ENCODE measurements around the gene CCDC6.

CCDC6 gene

GRCh38 chr10:59873896-59874295 lies 32.5 kb downstream of the CCDC6 start:
- no peak for DNase-seq (ENCODE audit: low read depth, low spot score)
- H3K27me3 ChIP-seq (ENCODE audit: insufficient read depth, insufficient read length), result no peaks in the 10 kb centered on the region
- H3K4me1 ChIP-seq (ENCODE audit: insufficient read depth, insufficient read length), result no peaks in the 10 kb centered on the region
- no peak for TF ChIP-seq YY1 (IDR thresholded peaks at IDR 0.05; ENCODE audit: insufficient read depth, insufficient read length)
- no peak for TF ChIP-seq ZNF274 (IDR thresholded peaks at IDR 0.05; ENCODE audit: low read depth, low read length)
- no peak for TF ChIP-seq SUZ12 (IDR thresholded peaks at IDR 0.05; ENCODE audit: extremely low read depth, insufficient read depth, insufficient read length)
- no peak overlapping the region for H3K9ac ChIP-seq (ENCODE audit: insufficient read length, low read depth)
- no peak overlapping the region for H3K4me3 ChIP-seq (ENCODE audit: insufficient read length, low read depth)
- H3K36me3 ChIP-seq (ENCODE audit: insufficient read depth, insufficient read length, low read length), result no peaks in the 10 kb centered on the region
- no peaks in the 10 kb centered on the region for H3K9me3 ChIP-seq (ENCODE audit: insufficient read depth, low read length)

GRCh38 chr10:59872892-59873463 lies 33.4 kb downstream of the CCDC6 start:
- no peak for DNase-seq (ENCODE audit: low read depth, low spot score)
- H3K9me3 ChIP-seq (ENCODE audit: insufficient read depth, low read length), result no peaks in the 10 kb centered on the region
- H3K4me3 ChIP-seq (ENCODE audit: insufficient read length, low read depth), result no peak overlapping the region
- H3K4me1 ChIP-seq (ENCODE audit: insufficient read depth, insufficient read length), result no peaks in the 10 kb centered on the region
- TF ChIP-seq ZNF274 (IDR thresholded peaks at IDR 0.05; ENCODE audit: low read depth, low read length) (no peak), SUZ12 (IDR thresholded peaks at IDR 0.05; ENCODE audit: extremely low read depth, insufficient read depth, insufficient read length) (no peak), YY1 (IDR thresholded peaks at IDR 0.05; ENCODE audit: insufficient read depth, insufficient read length) (no peak)
- no peak overlapping the region for H3K9ac ChIP-seq (ENCODE audit: insufficient read length, low read depth)
- H3K27me3 ChIP-seq (ENCODE audit: insufficient read depth, insufficient read length), result no peaks in the 10 kb centered on the region
- H3K36me3 ChIP-seq (ENCODE audit: insufficient read depth, insufficient read length, low read length), result no peaks in the 10 kb centered on the region

GRCh38 chr10:59870152-59870551 lies 36.2 kb downstream of the CCDC6 start:
- H3K27me3 ChIP-seq (ENCODE audit: insufficient read depth, insufficient read length), result no peaks in the 10 kb centered on the region
- H3K4me1 ChIP-seq (ENCODE audit: insufficient read depth, insufficient read length), result no peaks in the 10 kb centered on the region
- no peak for DNase-seq (ENCODE audit: low read depth, low spot score)
- no peaks in the 10 kb centered on the region for H3K9me3 ChIP-seq (ENCODE audit: insufficient read depth, low read length)
- H3K36me3 ChIP-seq (ENCODE audit: insufficient read depth, insufficient read length, low read length), result no peaks in the 10 kb centered on the region
- H3K9ac ChIP-seq (ENCODE audit: insufficient read length, low read depth), result no peak overlapping the region
- no peak for TF ChIP-seq ZNF274 (IDR thresholded peaks at IDR 0.05; ENCODE audit: low read depth, low read length)
- no peak for TF ChIP-seq SUZ12 (IDR thresholded peaks at IDR 0.05; ENCODE audit: extremely low read depth, insufficient read depth, insufficient read length)
- TF ChIP-seq YY1 (IDR thresholded peaks at IDR 0.05; ENCODE audit: insufficient read depth, insufficient read length), result no peak
- H3K4me3 ChIP-seq (ENCODE audit: insufficient read length, low read depth), result no peak overlapping the region

- H3K9me3 ChIP-seq (ENCODE audit: insufficient read depth, low read length), result no peaks in the 10 kb centered on the region
- no peak for DNase-seq (ENCODE audit: low read depth, low spot score)
- no peaks in the 10 kb centered on the region for H3K36me3 ChIP-seq (ENCODE audit: insufficient read depth, insufficient read length, low read length)
- H3K4me3 ChIP-seq (ENCODE audit: insufficient read length, low read depth), result no peak overlapping the region
- H3K9ac ChIP-seq (ENCODE audit: insufficient read length, low read depth), result no peak overlapping the region
- no peaks in the 10 kb centered on the region for H3K4me1 ChIP-seq (ENCODE audit: insufficient read depth, insufficient read length)
- no peak for TF ChIP-seq ZNF274 (IDR thresholded peaks at IDR 0.05; ENCODE audit: low read depth, low read length)
- no peak for TF ChIP-seq SUZ12 (IDR thresholded peaks at IDR 0.05; ENCODE audit: extremely low read depth, insufficient read depth, insufficient read length)
- TF ChIP-seq YY1 (IDR thresholded peaks at IDR 0.05; ENCODE audit: insufficient read depth, insufficient read length), result no peak
- no peaks in the 10 kb centered on the region for H3K27me3 ChIP-seq (ENCODE audit: insufficient read depth, insufficient read length)
These were observed 36.8 kb downstream of the CCDC6 start for GRCh38 chr10:59869594-59869940.

- no peak for DNase-seq (ENCODE audit: low read depth, low spot score)
- H3K9ac ChIP-seq (ENCODE audit: insufficient read length, low read depth), result no peak overlapping the region
- H3K4me3 ChIP-seq (ENCODE audit: insufficient read length, low read depth), result no peak overlapping the region
- no peak for TF ChIP-seq YY1 (IDR thresholded peaks at IDR 0.05; ENCODE audit: insufficient read depth, insufficient read length)
- TF ChIP-seq SUZ12 (IDR thresholded peaks at IDR 0.05; ENCODE audit: extremely low read depth, insufficient read depth, insufficient read length), result no peak
- no peak for TF ChIP-seq ZNF274 (IDR thresholded peaks at IDR 0.05; ENCODE audit: low read depth, low read length)
- H3K9me3 ChIP-seq (ENCODE audit: insufficient read depth, low read length), result no peaks in the 10 kb centered on the region
- no peaks in the 10 kb centered on the region for H3K4me1 ChIP-seq (ENCODE audit: insufficient read depth, insufficient read length)
- H3K36me3 ChIP-seq (ENCODE audit: insufficient read depth, insufficient read length, low read length), result no peaks in the 10 kb centered on the region
- H3K27me3 ChIP-seq (ENCODE audit: insufficient read depth, insufficient read length), result no peaks in the 10 kb centered on the region
These were observed 37.4 kb downstream of the CCDC6 start for GRCh38 chr10:59868696-59869593.

GRCh38 chr10:59867590-59867989 lies 38.8 kb downstream of the CCDC6 start:
- Histone ChIP-seq H3K4me3 (ENCODE audit: insufficient read length, low read depth) (no peak overlapping the region), H3K9me3 (ENCODE audit: insufficient read depth, low read length) (no peaks in the 10 kb centered on the region), H3K9ac (ENCODE audit: insufficient read length, low read depth) (no peak overlapping the region), H3K27me3 (ENCODE audit: insufficient read depth, insufficient read length) (no peaks in the 10 kb centered on the region), H3K4me1 (ENCODE audit: insufficient read depth, insufficient read length) (no peaks in the 10 kb centered on the region), H3K36me3 (ENCODE audit: insufficient read depth, insufficient read length, low read length) (no peaks in the 10 kb centered on the region)
- no peak for TF ChIP-seq SUZ12 (IDR thresholded peaks at IDR 0.05; ENCODE audit: extremely low read depth, insufficient read depth, insufficient read length)
- no peak for TF ChIP-seq ZNF274 (IDR thresholded peaks at IDR 0.05; ENCODE audit: low read depth, low read length)
- TF ChIP-seq YY1 (IDR thresholded peaks at IDR 0.05; ENCODE audit: insufficient read depth, insufficient read length), result no peak
- no peak for DNase-seq (ENCODE audit: low read depth, low spot score)

- no peak for TF ChIP-seq ZNF274 (IDR thresholded peaks at IDR 0.05; ENCODE audit: low read depth, low read length)
- no peak for TF ChIP-seq SUZ12 (IDR thresholded peaks at IDR 0.05; ENCODE audit: extremely low read depth, insufficient read depth, insufficient read length)
- TF ChIP-seq YY1 (IDR thresholded peaks at IDR 0.05; ENCODE audit: insufficient read depth, insufficient read length), result no peak
- no peaks in the 10 kb centered on the region for H3K27me3 ChIP-seq (ENCODE audit: insufficient read depth, insufficient read length)
- no peak for DNase-seq (ENCODE audit: low read depth, low spot score)
- H3K4me1 ChIP-seq (ENCODE audit: insufficient read depth, insufficient read length), result no peaks in the 10 kb centered on the region
- no peak overlapping the region for H3K4me3 ChIP-seq (ENCODE audit: insufficient read length, low read depth)
- no peaks in the 10 kb centered on the region for H3K36me3 ChIP-seq (ENCODE audit: insufficient read depth, insufficient read length, low read length)
- H3K9me3 ChIP-seq (ENCODE audit: insufficient read depth, low read length), result no peaks in the 10 kb centered on the region
- no peak overlapping the region for H3K9ac ChIP-seq (ENCODE audit: insufficient read length, low read depth)
These were observed 41.3 kb downstream of the CCDC6 start for GRCh38 chr10:59865101-59865500.

Measured in NT2/D1 (cell line).